NCI-H510A treated with DMSO at 0.1 percent for 48 hours (cell line): ENCODE measurements around the gene SHROOM3.

Experiments
- DNase-seq: peaks from one replicate; lab custom pipeline; 2025; lab: John Stamatoyannopoulos, UW

SHROOM3 gene

DNA sequence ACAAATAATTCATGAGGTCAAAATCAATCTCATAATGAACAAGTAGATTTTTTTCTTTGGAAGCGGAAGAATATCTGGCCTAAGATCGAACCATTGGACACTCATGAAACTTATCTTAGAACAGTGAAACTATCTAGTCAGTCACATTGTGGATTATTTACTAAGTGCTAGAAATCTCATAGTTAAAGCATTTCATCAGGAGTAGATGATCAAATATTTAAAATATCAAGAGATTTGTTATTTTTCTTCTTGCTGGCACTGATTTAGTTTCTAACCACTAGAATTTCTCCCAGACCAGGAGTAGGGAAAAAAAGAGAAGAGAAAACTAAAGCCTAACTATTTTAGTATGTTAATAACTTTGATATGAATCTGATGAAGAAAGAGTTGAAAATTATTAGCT is 105.5 kb downstream of the SHROOM3 start:
- no peak for DNase-seq

DNA sequence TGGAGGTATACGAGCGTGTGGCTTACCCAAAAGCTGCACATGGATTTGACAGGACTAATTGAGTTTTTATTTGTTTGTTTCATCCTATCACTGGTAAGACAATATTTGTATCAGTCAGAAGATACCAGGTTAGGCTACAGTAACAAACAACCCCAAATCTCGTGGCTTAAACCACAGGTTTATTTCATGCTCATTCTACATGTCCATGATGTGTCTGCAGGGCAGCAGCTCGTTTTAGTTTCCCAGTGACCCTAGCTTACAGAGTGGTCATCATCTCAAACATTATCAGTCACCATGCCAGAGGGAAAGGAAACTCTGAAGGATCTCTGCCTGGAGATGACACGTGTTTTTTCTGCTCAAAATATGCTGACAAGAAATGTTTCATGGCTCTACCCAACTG is 108.3 kb downstream of the SHROOM3 start:
- no peak for DNase-seq

DNA sequence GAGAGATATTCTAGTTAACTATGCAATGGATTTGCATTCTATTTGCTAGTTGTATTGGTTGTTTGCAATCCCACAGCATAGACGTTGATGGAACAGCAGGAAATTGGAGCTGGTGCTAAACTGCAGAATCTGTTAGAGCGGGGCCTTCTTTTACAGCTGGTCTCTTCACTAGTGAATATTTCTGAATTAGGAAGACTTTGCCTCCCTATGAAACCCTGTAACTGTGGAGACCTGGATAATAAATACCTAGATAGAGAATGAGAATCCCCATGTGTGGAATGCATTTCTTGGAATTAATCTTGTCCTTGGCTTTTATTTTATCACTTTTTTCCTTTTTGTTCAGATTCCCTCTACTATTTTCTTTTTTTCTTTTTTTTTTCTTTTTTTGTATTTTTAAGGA is 109.7 kb downstream of the SHROOM3 start:
- no peak for DNase-seq

DNA sequence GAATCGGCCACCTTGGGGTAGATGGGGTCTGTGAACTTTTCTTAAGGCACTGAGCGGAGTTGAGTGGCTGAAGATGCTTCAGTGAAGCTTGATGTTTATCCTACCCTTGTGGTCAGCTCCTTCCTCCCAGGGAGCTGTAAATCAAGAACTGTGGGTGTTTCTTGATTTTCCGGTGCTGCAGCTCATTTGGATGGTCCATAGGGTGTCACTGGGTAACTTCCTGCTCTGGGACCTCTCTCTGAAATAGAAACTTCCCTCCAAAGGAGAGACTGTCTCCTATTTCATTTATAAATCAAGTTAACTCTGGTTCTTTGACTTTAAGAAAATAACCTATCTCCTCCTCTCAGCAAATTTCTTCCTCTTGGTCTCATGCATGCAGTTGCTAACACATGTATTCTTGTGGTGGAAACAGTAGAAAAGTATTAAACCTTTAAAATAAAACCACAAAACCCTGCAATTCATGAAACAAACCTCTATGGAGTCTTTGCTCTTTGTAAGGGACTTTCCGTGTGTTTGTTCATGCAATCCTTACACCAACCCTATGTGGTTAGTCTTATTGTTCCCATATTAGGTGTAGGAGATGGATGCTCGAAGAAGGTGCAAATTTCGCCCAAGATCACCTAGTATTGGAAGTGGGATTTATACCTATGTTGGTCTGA is 110.3 kb downstream of the SHROOM3 start:
- no peak for DNase-seq

DNA sequence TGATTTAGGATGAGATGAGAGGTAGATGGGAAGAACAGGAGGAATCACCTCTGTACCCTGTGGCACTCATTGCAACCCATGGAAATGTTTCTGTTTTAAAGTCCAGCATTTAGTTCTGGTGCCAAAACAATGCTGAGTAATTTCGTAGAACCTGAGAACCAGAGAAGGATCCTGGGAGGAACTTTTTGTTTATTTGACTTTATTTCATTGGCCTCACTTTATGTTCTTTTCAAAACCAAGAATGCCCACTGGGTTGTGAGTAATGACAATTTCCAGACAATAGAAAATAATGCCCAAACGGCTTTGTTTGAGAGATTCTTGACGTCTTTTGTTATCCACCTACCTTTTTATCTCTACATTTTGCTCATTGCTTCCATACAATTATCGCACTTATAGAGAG is 111.3 kb downstream of the SHROOM3 start:
- no peak for DNase-seq

DNA sequence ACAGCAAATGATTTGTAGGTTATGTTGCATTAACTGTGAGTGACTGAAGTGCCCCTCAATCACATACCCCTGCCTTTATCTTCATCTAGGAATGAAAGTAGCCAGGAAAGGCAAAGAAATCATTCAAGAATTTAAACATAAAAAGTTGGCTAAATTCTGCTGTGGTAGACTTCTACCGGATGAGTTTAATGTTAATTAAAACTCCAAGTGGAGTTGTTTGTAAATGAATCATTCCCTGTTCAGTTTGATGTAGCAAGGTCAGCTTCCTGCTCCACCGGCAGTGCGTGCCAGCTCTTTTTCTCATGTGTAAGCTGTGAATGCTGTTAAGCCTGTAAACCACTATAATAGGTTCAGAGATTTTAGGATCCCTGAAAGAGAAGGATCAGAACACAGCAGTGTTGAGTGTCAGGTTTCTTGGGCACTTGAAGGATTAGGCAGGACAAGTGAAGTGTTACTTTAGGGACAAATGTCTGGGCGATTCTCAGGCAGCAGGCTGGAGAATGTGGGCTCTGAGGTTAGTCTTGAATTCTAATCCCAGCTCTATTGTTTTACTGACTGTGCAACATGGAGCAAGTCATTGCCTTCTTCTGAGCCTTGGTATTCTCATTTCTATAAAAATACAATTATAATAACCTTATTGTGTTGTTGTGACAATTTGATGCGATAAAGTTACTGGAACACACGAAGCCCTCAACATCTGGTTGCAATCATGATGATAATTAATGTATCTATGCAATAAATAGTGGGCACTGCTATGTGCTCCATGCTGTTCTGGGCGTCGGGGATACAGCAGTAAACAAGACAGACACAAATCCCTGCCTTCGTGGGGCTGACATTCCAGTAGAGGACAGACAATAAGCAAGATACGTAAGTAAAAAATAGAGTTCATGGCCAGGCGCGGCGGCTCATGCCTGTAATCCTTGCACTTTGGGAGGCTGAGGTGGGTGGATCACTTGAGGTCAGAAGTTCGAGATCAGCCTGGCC is 112.0 kb downstream of the SHROOM3 start:
- peak; percentile 31 for DNase-seq

GRCh38 chr4:76548704-76549103 is 113.7 kb downstream of the SHROOM3 start:
- DNase-seq = no peak

DNA sequence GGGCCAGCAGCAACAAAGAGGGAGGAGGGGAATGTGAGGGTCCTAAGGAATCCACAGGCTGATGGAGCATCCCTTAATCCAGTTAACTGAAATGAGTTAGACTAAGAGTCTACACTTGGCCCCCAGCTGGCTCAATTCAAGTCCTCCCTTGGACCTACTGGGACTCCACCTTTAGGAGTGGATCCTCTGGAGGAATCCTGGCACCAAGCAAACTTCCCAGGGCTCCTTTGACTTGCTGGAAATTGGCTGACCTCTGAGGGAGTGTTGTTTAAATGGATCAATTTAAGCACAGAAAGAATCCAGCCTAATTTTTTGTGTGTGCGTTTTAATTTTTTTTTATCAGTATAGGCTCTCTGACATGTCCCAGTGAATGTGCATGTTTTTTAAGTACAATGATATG is 114.7 kb downstream of the SHROOM3 start:
- DNase-seq = no peak

- no peak for DNase-seq
Measured at GRCh38 chr4:76550966-76551780, 116.1 kb downstream of the SHROOM3 start.

- DNase-seq = no peak
Measured at GRCh38 chr4:76554630-76555029, 119.6 kb downstream of the SHROOM3 start.

- DNase-seq = no peak
Measured at GRCh38 chr4:76556452-76556851, 121.4 kb downstream of the SHROOM3 start.

DNA sequence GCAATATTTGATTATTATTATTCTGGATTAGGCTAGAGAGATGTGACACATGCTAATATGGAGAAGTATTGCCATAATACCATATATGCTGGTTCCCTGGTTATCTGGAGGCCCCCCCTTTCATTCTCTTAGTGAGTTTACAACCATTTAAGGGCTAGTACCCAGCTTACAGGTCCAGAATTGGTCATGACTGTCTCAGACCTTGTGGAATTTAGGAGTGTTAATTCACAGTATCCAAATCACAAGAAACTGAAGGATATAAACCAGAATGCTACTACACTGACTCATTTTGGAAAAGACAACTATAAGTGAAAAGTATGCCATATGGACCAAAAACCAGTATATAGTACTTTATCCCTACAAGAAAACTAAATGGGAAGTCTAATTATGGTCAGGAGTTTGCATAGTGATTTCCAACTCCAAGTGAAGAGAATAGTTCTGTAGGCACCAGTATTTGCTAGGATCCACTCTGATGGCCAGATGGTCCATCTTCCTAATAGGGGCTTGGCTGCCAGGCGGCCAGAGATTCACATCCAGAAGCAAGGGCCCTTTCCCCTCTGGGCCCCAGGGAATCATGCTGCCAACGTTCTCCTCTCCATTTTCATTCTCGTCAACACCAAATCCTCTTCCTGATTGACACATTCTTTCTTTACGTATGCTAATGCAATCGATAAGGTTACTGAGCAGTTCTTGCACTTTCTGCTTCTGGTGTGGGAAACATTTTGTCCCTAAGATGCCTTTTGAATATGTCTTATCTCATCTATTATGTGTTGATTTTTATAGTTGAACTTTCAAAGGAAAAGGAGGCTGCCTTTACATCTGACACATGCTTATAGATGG is 123.6 kb downstream of the SHROOM3 start:
- no peak for DNase-seq

DNA sequence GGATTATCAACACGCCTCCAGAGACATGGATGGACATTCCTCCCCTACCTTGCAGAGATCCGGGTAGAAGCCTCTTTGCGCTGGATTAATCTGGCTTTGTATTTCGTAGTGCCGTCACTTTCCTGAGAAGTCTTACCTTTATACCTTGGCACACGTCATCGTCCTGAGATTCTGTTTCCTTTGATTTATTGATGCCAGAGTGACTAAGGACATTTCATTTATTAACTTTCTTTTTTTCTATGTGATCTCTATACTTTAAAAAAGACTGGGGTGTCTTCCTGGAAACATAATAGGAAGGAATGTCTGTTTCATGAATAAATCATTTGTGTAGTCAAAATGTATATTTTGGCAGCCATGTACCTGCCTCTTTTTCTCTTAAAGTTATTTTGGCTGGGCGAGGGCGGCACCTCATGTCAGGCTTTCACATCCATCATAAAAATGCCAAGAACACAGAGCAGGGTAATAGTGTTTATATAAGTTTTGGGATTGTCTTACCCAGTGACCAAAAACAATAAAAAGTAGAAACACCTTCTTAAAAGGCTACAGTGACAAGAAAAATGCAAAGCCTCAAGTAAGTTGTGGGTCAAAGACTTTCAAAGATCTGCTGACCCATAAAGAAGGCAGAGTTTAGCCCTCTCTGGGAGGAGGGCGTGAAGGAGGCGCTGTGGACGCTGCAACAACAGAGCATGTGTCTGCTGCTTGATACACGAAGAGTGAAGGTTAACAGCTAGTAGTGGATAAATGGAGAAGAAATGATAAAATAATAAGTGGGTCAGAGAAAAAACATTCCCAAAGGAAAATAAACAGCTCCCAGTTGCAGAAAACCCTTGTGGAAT is 124.4 kb downstream of the SHROOM3 start:
- no peak for DNase-seq

DNA sequence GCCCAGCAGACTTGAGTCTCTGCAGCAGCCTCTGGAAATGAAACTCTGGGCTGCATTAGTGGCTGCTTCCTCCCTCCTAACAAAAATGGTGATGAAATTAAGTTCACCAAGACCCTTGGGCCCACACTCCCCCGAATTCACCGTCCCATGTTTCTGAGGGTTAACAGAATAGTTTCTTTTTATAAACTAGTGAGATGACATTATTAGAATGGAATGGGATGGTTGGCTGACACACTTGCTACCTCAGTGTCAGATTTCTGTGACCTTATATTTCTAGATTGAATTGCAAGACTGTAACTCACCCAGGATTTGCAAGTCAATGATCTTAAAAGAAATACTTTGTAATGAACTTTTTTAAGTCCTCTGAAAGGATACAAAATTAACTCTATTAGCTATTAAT is 127.1 kb downstream of the SHROOM3 start:
- no peak for DNase-seq

- DNase-seq = no peak
Measured at GRCh38 chr4:76562836-76563453, 127.9 kb downstream of the SHROOM3 start.

- peak; percentile 78 for DNase-seq
Measured at GRCh38 chr4:76563454-76564122, 128.6 kb downstream of the SHROOM3 start.

GRCh38 chr4:76564123-76564915 is 129.3 kb downstream of the SHROOM3 start:
- no peak for DNase-seq

DNA sequence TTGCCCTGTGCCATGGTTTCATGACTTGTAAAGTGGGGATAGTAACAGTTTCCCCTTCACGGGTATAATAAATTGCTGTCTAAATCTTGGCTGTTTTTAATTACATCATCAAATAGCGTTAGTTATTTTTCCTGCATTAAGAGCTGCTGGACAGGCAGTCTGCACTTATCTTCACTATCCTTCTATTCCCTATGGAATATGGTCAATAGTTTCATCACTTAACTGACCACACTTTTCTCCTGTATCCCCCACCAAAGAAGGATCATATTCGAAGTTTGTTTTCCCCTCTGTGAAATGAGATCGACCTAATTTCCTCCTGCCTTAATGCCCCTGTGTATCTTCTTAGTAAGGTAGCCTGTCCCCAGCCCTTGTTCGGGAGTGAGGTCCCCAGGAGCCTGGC is 133.2 kb downstream of the SHROOM3 start:
- DNase-seq = peak; percentile 69

DNA sequence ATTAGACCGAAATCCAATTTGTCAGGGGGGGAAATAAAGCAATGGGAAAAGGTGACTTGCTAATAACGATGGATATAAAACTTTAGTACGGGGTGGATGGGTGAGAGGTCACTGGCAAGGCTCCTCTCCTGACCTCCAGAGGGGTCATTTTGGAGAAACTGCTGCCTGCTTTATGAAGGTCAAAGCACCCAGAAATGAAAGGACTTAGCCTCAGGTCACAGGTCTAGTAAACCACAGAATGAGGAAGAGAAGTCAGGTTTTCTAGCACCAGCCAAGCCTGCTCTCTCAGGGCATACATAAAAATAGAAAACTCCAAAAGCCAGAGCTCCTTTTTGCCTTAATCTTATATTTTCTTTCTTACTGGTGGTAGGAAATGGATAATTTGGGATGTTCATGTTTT is 134.2 kb downstream of the SHROOM3 start:
- no peak for DNase-seq
